ENCODE results near the gene ZNF83.
A peak's percentile ranks its signal among the peaks of the same experiment; 100 is the strongest.
"Not testable (repeated sequence)": the region's sequence is repeated elsewhere in the genome, so short reads cannot be mapped to it uniquely, and the experiment has no call there.

Gene ZNF83

DNA sequence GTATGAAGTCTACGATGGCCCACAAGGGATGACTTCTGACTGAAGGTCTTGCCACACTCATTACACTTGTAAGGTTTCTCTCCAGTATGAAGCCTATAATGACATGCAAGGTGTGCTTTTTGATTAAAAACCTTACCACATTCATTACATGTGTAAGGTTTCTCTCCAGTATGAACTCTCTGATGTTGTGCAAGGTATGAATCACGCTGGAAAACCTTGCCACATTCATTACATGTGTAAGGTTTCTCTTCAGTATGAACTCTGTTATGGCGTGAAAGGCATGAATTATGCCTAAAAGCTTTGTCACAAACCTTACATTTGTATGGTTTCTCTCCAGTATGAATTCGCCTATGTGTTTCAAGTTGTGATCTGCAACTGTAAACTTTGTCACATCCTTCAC, 15.0 kb upstream of the ZNF83 start:
- no peaks in the 10 kb centered on the region for H4K20me1 ChIP-seq
- TF ChIP-seq Cebpa-rat (IDR thresholded peaks at IDR 0.05): no peak
- H3K27me3 ChIP-seq: no peaks in the 10 kb centered on the region
- peaks cover 58 to 99% (median 91%) of the 10 kb centered on the region in 11 experiments for H3K9me3 ChIP-seq (replicated peaks in 1 of 11)
- H3K4me1 ChIP-seq: no peaks in the 10 kb centered on the region
- H3K36me3 ChIP-seq: peaks cover 94 to 100% (median 100%) of the 10 kb centered on the region in 11 experiments
- H3K9ac ChIP-seq: no peak overlapping the region
- H3K27ac ChIP-seq: no peak overlapping the region
- no peak overlapping the region for H3K4me3 ChIP-seq
- no peak overlapping the region for H3K4me2 ChIP-seq

- Histone ChIP-seq H3K27ac (no peak overlapping the region), H4K20me1 (no peaks in the 10 kb centered on the region), H3K9me3 (replicated peaks in 1 of 11) (peaks cover 70 to 100% (median 93%) of the 10 kb centered on the region in 11 experiments), H3K27me3 (no peaks in the 10 kb centered on the region), H3K4me3 (no peak overlapping the region), H3K36me3 (peaks cover 90 to 100% (median 100%) of the 10 kb centered on the region in 11 experiments), H3K9ac (no peak overlapping the region), H3K4me2 (no peak overlapping the region), H3K4me1 (no peaks in the 10 kb centered on the region)
- no peak for TF ChIP-seq Cebpa-rat (IDR thresholded peaks at IDR 0.05)
Measured at GRCh38 chr19:52651956-52652355, 13.8 kb upstream of the ZNF83 start.

DNA sequence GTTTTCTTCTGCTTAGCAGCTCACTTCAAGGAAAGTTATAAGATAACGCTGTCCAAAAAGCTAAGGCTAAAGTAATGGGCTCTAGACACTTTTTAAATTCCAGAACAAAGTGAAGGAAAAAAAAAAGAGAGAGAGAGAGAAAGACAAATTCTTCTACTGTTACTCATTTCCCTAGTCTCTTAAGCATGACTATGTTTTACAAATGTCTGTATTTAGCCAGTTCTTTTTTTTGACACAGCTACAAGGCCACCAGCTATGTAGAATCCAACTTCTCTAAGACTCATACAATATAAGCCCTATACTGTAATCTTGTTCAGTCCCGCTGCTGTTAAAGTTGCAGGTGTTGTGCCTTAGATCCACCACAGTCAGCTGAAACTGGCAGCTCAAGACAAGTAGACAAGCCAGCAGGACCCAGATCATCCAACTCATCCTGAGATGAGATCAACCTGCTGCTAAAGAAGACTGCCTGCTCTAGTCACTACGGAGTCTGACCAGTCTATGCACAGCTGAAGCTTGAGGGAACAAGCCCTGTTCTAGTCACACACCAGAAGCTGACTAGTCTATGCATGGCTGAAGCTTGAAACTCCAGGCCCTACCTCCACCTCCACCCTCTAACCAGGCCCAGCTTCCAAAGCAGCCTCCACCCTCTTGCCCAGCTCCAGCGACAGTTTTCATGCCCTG, 10.3 kb upstream of the ZNF83 start:
- Histone ChIP-seq H3K4me1 (no peaks in the 10 kb centered on the region), H3K9me3 (replicated peaks in 1 of 11) (peaks cover 75 to 93% (median 82%) of the 10 kb centered on the region in 11 experiments), H3K27me3 (no peaks in the 10 kb centered on the region), H3K36me3 (peaks cover 66 to 98% (median 95%) of the 10 kb centered on the region in 11 experiments), H3K4me2 (no peak overlapping the region), H3K27ac (no peak overlapping the region), H4K20me1 (no peaks in the 10 kb centered on the region), H3K4me3 (no peak overlapping the region), H3K9ac (no peak overlapping the region)
- no peak for TF ChIP-seq Cebpa-rat (IDR thresholded peaks at IDR 0.05)

DNA sequence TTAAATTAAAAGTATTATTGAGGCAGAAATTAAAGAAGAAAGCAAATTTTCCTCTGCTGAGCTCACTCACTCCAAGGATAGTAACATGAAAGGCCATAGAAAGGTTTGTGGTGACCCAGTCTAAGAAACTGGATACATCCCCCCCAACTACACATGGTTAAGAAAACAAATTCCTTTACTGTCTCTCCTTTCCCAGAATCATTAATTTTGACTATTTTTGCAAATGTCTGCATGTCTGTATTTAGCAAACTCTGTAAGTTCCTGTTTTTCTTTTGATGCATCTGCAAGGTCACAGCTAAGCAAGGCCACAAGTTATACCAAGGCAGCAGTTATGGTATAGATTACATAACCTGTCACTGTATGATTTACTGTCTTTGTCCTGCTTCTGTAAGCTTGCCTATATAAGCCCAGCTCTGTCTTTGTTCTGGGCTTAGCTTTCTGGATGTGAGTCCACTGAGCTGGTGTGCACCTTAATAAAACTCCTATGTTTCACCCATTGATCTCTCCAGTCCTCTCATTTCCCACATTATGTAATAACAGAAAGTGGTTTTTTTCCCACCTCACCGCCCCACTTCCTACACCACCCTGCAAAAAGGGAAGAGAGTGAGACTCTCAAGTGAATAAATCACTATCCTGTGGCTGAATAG, 8.5 kb upstream of the ZNF83 start:
- Histone ChIP-seq H3K4me2 (no peak overlapping the region), H3K9me3 (replicated peaks in 1 of 11) (peaks cover 59 to 80% (median 64%) of the 10 kb centered on the region in 11 experiments), H3K4me1 (no peaks in the 10 kb centered on the region), H4K20me1 (no peaks in the 10 kb centered on the region), H3K27me3 (no peaks in the 10 kb centered on the region), H3K36me3 (peaks cover 48 to 89% (median 77%) of the 10 kb centered on the region in 11 experiments), H3K4me3 (no peak overlapping the region; a peak in 1 of 20 replicates), H3K27ac (peak overlapping the region in 1 of 11 experiments; percentile 27; a peak in 1 of 22 replicates), H3K9ac (no peak overlapping the region)
- no peak for TF ChIP-seq Cebpa-rat (IDR thresholded peaks at IDR 0.05)

DNA sequence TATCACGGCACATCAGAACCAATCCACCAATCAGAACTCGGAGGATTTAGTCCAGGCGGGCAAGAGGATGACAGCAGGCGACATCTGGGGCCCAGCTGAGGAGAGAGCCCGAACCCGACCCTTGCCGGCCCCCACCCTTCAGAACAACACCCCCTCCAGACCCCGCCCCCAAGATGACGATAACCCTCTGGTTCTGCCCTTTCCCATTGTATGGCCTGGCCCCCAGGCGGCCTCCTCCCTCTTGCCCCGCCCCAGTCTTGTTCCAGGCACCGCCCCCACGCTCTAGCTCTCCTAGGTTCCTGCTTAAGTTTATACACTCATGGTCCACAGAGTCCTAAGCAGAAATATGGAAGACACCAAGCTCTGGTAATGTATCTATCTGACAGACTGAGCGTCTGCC, 2.8 kb upstream of the ZNF83 start:
- Histone ChIP-seq H3K4me1 (peaks cover 16 to 24% (median 22%) of the 10 kb centered on the region in 10 experiments), H3K4me3 (no peak overlapping the region), H3K4me2 (no peak overlapping the region), H3K9me3 (replicated peaks in 1 of 11) (peaks cover 1 to 22% (median 6%) of the 10 kb centered on the region in 11 experiments), H3K27me3 (no peaks in the 10 kb centered on the region), H3K9ac (no peak overlapping the region), H3K27ac (no peak overlapping the region), H3K36me3 (peaks cover 5 to 31% (median 20%) of the 10 kb centered on the region in 11 experiments; a peak in 19 of 22 replicates), H4K20me1 (peaks cover 0 to 4% (median 0%) of the 10 kb centered on the region in 11 experiments; a peak in 3 of 22 replicates)
- no peak for TF ChIP-seq Cebpa-rat (IDR thresholded peaks at IDR 0.05)

DNA sequence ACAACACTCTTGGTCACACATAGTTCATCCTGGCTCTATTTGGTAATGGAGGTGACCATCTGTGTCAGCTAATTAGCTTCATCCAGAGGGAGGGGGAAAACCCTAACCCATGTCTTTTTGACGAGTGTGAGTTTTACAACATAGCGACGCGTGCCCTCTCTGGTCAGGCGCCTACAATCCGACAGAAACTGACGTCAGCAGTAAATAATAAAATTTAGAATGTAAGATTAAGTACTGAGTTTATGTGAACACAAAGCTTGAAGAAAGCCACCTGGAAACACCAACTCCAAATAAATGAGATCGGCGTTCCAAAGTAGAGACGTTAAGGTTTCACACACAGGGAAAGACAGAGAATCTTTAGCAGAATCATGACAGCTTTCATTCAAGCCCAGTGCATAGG, 1.8 kb upstream of the ZNF83 start:
- Histone ChIP-seq H3K9me3 (replicated peaks in 1 of 11) (peaks cover 0 to 13% (median 0%) of the 10 kb centered on the region in 11 experiments; a peak in 1 of 22 replicates), H3K4me2 (no peak overlapping the region), H3K4me1 (peaks cover 16 to 27% (median 22%) of the 10 kb centered on the region in 10 experiments), H3K27me3 (no peaks in the 10 kb centered on the region), H3K27ac (no peak overlapping the region), H3K36me3 (peaks cover 4 to 25% (median 17%) of the 10 kb centered on the region in 11 experiments; a peak in 18 of 22 replicates), H3K9ac (no peak overlapping the region), H3K4me3 (no peak overlapping the region), H4K20me1 (peaks cover 0 to 4% (median 0%) of the 10 kb centered on the region in 11 experiments; a peak in 3 of 22 replicates)
- no peak for TF ChIP-seq Cebpa-rat (IDR thresholded peaks at IDR 0.05)

DNA sequence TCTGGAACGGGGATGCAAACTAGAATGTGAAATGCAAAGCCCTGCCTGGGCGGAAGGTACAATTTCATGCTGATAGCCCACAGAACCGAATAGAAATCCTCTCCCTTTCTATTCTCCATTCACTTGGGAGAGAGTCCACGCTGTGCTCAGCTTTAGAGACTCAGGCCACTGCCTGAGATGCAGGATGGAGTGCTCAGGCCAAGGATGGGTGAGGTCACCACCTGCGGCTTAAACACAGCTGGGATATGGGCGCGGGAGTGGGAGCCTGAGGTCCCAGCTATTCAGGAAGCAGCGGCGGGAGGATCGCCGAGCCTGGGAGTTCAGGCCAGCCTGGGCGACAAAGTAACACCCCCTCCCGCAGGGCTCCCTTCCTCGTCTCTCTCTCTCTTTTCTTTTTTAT, 446 bp upstream of the ZNF83 start:
- peak overlapping the region; percentile 67 to 84 (median 77) for H3K4me3 ChIP-seq
- peaks cover 16 to 27% (median 22%) of the 10 kb centered on the region in 10 experiments for H3K4me1 ChIP-seq

DNA sequence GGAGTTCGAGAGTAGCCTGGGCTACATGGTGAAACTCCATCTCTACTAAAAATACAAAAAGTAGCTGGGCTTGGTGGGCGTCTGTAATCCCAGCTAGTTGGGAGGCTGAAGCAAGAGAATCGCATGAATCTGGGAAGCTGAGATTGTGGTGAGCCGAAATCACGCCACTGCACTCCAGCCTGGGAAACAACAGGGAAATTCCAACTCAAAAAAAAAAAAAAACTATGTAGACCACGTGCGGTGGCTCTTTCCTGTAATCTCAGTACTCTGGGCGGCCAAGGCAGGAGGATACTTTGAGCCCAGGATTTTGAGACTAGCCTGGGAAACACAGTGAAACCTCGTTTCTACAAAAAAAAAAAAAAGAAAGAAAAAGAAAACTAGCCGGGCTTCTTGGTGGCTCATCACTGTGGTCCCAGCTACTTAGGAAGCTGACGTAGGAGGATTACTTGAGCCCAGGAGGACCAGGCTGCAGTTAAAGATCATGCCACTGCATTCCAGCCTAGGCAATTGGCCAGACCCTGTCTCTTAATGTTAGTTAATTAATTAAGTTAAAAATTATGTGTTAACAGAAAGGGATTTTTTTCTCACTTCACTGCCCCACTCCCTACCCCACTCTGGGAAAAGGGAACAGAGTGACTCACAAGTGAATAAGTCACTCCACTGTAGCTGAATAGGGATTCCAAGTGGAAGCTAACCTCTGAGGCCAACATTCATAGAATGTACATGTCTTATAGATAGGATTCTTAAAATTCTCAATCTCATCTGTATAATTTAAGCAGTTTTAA, 2.2 kb downstream of the ZNF83 start:
- Histone ChIP-seq H3K9me3 (replicated peaks in 1 of 11) (no peaks in the 10 kb centered on the region), H3K36me3 (peaks cover 21 to 29% (median 23%) of the 10 kb centered on the region in 11 experiments), H3K4me2 (peak overlapping the region in 5 of 11 experiments; percentile 90 to 99 (median 98); a peak in 7 of 22 replicates), H3K27me3 (no peaks in the 10 kb centered on the region), H3K4me1 (peaks cover 16 to 27% (median 22%) of the 10 kb centered on the region in 10 experiments), H3K27ac (no peak overlapping the region), H3K4me3 (no peak overlapping the region), H3K9ac (no peak overlapping the region), H4K20me1 (peaks cover 0 to 4% (median 0%) of the 10 kb centered on the region in 11 experiments; a peak in 3 of 22 replicates)
- TF ChIP-seq Cebpa-rat (IDR thresholded peaks at IDR 0.05): no peak

More for the DNA sequence above, 446 bp upstream of the ZNF83 start:
- peaks cover 17 to 27% (median 20%) of the 10 kb centered on the region in 11 experiments for H3K36me3 ChIP-seq
- no peaks in the 10 kb centered on the region for H3K27me3 ChIP-seq
- TF ChIP-seq Cebpa-rat (IDR thresholded peaks at IDR 0.05): no peak
- H3K27ac ChIP-seq: peak overlapping the region in 1 of 11 experiments; percentile 40; a peak in 1 of 22 replicates
- peaks cover 0 to 4% (median 0%) of the 10 kb centered on the region in 11 experiments; a peak in 3 of 22 replicates for H4K20me1 ChIP-seq
- peak overlapping the region; percentile 90 to 98 (median 92) for H3K4me2 ChIP-seq
- H3K9me3 ChIP-seq (replicated peaks in 1 of 11): 0 out of 22 replicates have a peak, but pooled peaks cover 0 to 7% (median 0%) of the 10 kb centered on the region in 11 experiments
- H3K9ac ChIP-seq: peak overlapping the region; percentile 46 to 94 (median 88); a peak in 21 of 22 replicates

- not testable (repeated sequence) for H3K9ac ChIP-seq, H3K4me1 ChIP-seq, H3K4me2 ChIP-seq, H3K27ac ChIP-seq, H4K20me1 ChIP-seq, H3K4me3 ChIP-seq, H3K27me3 ChIP-seq
- H3K9me3 ChIP-seq (replicated peaks in 1 of 11): peaks cover 5 to 24% (median 12%) of the 10 kb centered on the region in 11 experiments; a peak in 11 of 22 replicates
- peaks cover 68 to 79% (median 74%) of the 10 kb centered on the region in 11 experiments for H3K36me3 ChIP-seq
Measured at GRCh38 chr19:52627441-52627840, 10.7 kb downstream of the ZNF83 start.
